Keratinocyte (primary cell): ENCODE results near the gene TSC22D2. TPM values are rescaled to one million over a fixed set of nuclear protein-coding genes. Genes with fewer than 3 reads are reported as not detected.
A peak's percentile ranks its signal among the peaks of the same experiment; 100 is the strongest.

ENCODE experiments used
- DNase-seq: peaks from one replicate; pipeline ENCODE4 v3.0.0-alpha.2; 2011; ENCODE audit warnings: low read depth, missing footprints, low spot score
- FAIRE-seq: peaks from 2 replicates; lab custom pipeline; 2011; peaks lifted over from hg19 to GRCh38; lab: Jason Lieb, UNC
- H2AFZ ChIP-seq: 2 replicates; pipeline ENCODE4 v1.6.0; 2012; ENCODE audit warnings: low read length, control low read depth, inconsistent platforms; ENCODE audit not compliant: control insufficient read depth
- H3K27ac ChIP-seq: 2 replicates; pipeline ENCODE4 v1.5.1; 2011; ENCODE audit warnings: low read length; ENCODE audit not compliant: control insufficient read depth, insufficient read depth
- H3K27me3 ChIP-seq: 3 replicates; pipeline ENCODE4 v1.6.0; 2011; ENCODE audit warnings: low read length; ENCODE audit not compliant: control insufficient read depth, insufficient read depth; ENCODE audit errors: extremely low read depth
- H3K36me3 ChIP-seq, 2 experiments: 2 replicates in 1 of 2; 3 replicates in 1 of 2; pipeline ENCODE4 v1.5.1; 2011; ENCODE audit warnings: low read length in 2 of 2, mild to moderate bottlenecking in 1 of 2; ENCODE audit not compliant: control insufficient read depth in 2 of 2, insufficient read depth in 2 of 2; ENCODE audit errors: extremely low read depth in 1 of 2
- H3K4me1 ChIP-seq: 3 replicates; pipeline ENCODE4 v1.5.1; 2011; ENCODE audit warnings: low read length; ENCODE audit not compliant: control insufficient read depth, insufficient read depth; ENCODE audit errors: extremely low read depth
- H3K4me2 ChIP-seq: 3 replicates; pipeline ENCODE4 v1.6.0; 2011; ENCODE audit warnings: low read depth, low read length; ENCODE audit not compliant: control insufficient read depth, insufficient read depth; ENCODE audit errors: extremely low read depth
- H3K4me3 ChIP-seq, 3 experiments: fragments of 200-600 bp in 1 of 3; sonication (generic) in 1 of 3; 2 replicates in 2 of 3; 3 replicates in 1 of 3; pipeline ENCODE4 v1.5.1; 2011 to 2016; ENCODE audit warnings: low read length in 3 of 3, mild to moderate bottlenecking in 3 of 3, control low read depth in 2 of 3, inconsistent platforms in 1 of 3, low read depth in 1 of 3, mixed read lengths in 1 of 3, mixed run types in 1 of 3, moderate library complexity in 1 of 3; ENCODE audit not compliant: control insufficient read depth in 2 of 3, insufficient read depth in 2 of 3; ENCODE audit errors: extremely low read depth in 1 of 3
- H3K79me2 ChIP-seq: 2 replicates; pipeline ENCODE4 v1.6.0; 2012; ENCODE audit warnings: low read length; ENCODE audit not compliant: control insufficient read depth, insufficient read depth
- H3K9ac ChIP-seq: 3 replicates; pipeline ENCODE4 v1.6.0; 2011; ENCODE audit warnings: low read length; ENCODE audit not compliant: control insufficient read depth, insufficient read depth; ENCODE audit errors: extremely low read depth
- H3K9me1 ChIP-seq: 3 replicates; pipeline ENCODE4 v1.6.0; 2011; ENCODE audit warnings: low read length; ENCODE audit not compliant: control insufficient read depth, insufficient read depth; ENCODE audit errors: extremely low read depth
- H3K9me3 ChIP-seq: 2 replicates; pipeline ENCODE4 v1.5.1; 2012; ENCODE audit warnings: low read depth, low read length; ENCODE audit not compliant: control insufficient read depth
- H4K20me1 ChIP-seq: 3 replicates; pipeline ENCODE4 v1.6.0; 2011; ENCODE audit warnings: low read length; ENCODE audit not compliant: control insufficient read depth, insufficient read depth; ENCODE audit errors: extremely low read depth
- EZH2 ChIP-seq: IDR thresholded peaks from one replicate; pipeline ENCODE4 v1.6.1; 2012; ENCODE audit warnings: inconsistent platforms, mild to moderate bottlenecking, low read length, moderate library complexity
- dilution Hi-C: fragments of 300-500 bp; cut with MboI; formaldehyde crosslinking; loops from one replicate; pipeline ENCODE4 v1.7.0; 2020; ENCODE audit warnings: low sequenced_read_pairs; ENCODE audit not compliant: extremely low pct_ligation_motif_present
- polyA plus RNA-seq, 5 experiments: library from polyadenylated mRNA; depleted of rRNA in 3 of 5; stranded (reverse) in 3 of 5; stranded (forward) in 1 of 5; unstranded in 1 of 5; fragments of >200 nt; gene quantifications; 1 replicate in 1 of 5; 2 replicates in 3 of 5; 3 replicates in 1 of 5; pipeline versions ENCODE4 v1.2.1 to v1.2.3, GENCODE V29; 2011 to 2012; ENCODE audit warnings: missing spikeins in 2 of 5, low read depth in 1 of 5, low replicate concordance in 1 of 5
- TF ChIP-seq, protein P1 (sequence below), 3 experiments: IDR thresholded peaks in 1 of 3; conservative IDR thresholded peaks in 1 of 3; optimal IDR thresholded peaks in 1 of 3; 2 replicates in 2 of 3; 3 replicates in 1 of 3; pipeline versions ENCODE3 to v1.5.1; 2011; ENCODE audit warnings: low read length in 3 of 3, mild to moderate bottlenecking in 3 of 3, moderate library complexity in 2 of 3, control low read depth in 1 of 3, inconsistent platforms in 1 of 3; ENCODE audit not compliant: insufficient read depth in 2 of 3; ENCODE audit errors: extremely low read depth in 1 of 3

The TSC22D2 gene
- polyA plus RNA-seq, 1 donor (not counting 4 experiments of a cell fraction or from before 2014, with no cell fraction given), result 22.3 TPM

DNA sequence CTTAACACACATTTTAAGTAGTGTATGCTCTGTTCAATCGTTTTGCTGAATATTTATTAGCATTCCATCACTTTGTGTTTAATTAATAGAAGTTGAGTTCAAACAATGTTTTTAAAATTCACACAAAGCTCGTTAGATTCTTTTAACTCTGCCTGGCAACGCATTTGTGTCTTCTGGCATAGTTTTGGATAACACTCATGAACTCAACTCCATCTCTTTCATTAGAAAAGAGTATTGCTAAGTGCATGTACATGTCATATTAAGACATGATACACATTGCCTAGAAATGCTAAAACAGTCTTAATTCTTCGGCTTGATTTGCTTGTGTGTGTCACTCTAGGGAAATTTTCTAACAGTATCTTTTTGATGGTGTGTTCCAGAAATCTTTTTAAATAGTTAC is 15.7 kb downstream of the TSC22D2 start:
- Histone ChIP-seq H3K79me2 (peaks cover 97% of the 10 kb centered on the region), H3K4me1 (peaks cover 22% of the 10 kb centered on the region), H3K9me1 (no peaks in the 10 kb centered on the region), H2AFZ (no peak overlapping the region), H3K9ac (no peak overlapping the region), H3K36me3 (peaks cover 2 to 13% of the 10 kb centered on the region in 2 experiments), H3K27me3 (no peaks in the 10 kb centered on the region), H4K20me1 (peaks cover 8% of the 10 kb centered on the region), H3K27ac (no peak overlapping the region), H3K4me3 (no peak overlapping the region), H3K9me3 (no peaks in the 10 kb centered on the region), H3K4me2 (no peak overlapping the region)
- FAIRE-seq (peak; percentile 17), DNase-seq (no peak)
- TF ChIP-seq, protein P1, sequence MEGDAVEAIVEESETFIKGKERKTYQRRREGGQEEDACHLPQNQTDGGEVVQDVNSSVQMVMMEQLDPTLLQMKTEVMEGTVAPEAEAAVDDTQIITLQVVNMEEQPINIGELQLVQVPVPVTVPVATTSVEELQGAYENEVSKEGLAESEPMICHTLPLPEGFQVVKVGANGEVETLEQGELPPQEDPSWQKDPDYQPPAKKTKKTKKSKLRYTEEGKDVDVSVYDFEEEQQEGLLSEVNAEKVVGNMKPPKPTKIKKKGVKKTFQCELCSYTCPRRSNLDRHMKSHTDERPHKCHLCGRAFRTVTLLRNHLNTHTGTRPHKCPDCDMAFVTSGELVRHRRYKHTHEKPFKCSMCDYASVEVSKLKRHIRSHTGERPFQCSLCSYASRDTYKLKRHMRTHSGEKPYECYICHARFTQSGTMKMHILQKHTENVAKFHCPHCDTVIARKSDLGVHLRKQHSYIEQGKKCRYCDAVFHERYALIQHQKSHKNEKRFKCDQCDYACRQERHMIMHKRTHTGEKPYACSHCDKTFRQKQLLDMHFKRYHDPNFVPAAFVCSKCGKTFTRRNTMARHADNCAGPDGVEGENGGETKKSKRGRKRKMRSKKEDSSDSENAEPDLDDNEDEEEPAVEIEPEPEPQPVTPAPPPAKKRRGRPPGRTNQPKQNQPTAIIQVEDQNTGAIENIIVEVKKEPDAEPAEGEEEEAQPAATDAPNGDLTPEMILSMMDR (optimal IDR thresholded peaks at IDR 0.05 in 1 of 3, IDR thresholded peaks at IDR 0.05 in 1 of 3, conservative IDR thresholded peaks at IDR 0.05 in 1 of 3; ENCODE audit: extremely low read depth in 1 of 3, insufficient read depth in 2 of 3, low read length in 3 of 3), result no peak
- TF ChIP-seq EZH2, result no peak
- dilution Hi-C loops, result loop anchor here (25.0 kb wide), 1 partner anchor 186 kb away; no protein-coding TSS in a partner anchor

DNA sequence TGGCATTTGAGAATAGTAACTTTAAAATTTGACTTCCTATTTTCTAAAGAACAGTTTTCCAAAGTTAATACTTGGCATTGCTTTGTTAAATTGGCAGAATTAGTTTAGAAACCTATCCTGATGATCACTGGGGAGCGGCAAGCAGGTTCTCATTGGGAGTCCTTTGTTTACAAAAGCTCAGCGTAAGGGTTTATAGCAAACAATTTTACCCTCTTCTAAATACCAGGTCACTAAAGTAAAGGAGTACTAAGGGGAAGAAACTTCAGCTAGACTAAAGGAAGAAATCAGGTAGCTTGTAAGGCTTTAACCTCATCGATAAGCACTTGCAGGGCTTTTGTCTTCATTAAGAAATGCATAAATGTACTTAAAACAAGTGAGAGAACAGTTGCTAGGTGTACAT is 18.2 kb downstream of the TSC22D2 start:
- dilution Hi-C loops, result no loop called here
- no peak overlapping the region for H3K27ac ChIP-seq
- H4K20me1 ChIP-seq, result peaks cover 5% of the 10 kb centered on the region
- H3K9me3 ChIP-seq, result no peaks in the 10 kb centered on the region
- H3K4me3 ChIP-seq, result no peak overlapping the region
- DNase-seq, result no peak
- no peak for TF ChIP-seq EZH2
- TF ChIP-seq, protein P1 (optimal IDR thresholded peaks at IDR 0.05 in 1 of 3, IDR thresholded peaks at IDR 0.05 in 1 of 3, conservative IDR thresholded peaks at IDR 0.05 in 1 of 3; ENCODE audit: extremely low read depth in 1 of 3, insufficient read depth in 2 of 3, low read length in 3 of 3), result no peak
- H3K9ac ChIP-seq, result no peak overlapping the region
- H3K9me1 ChIP-seq, result peaks cover 4% of the 10 kb centered on the region
- peaks cover 12% of the 10 kb centered on the region for H3K4me1 ChIP-seq
- H3K79me2 ChIP-seq, result peaks cover 96% of the 10 kb centered on the region
- FAIRE-seq, result no peak
- no peak overlapping the region for H2AFZ ChIP-seq
- no peak overlapping the region for H3K4me2 ChIP-seq
- H3K36me3 ChIP-seq, result peaks cover 2 to 15% of the 10 kb centered on the region in 2 experiments
- no peaks in the 10 kb centered on the region for H3K27me3 ChIP-seq
